Jurkat, Clone E6-1 (cell line): Measurements from ENCODE around the gene LRG1.
"Not testable (repeated sequence)": the region's sequence is repeated elsewhere in the genome, so short reads cannot be mapped to it uniquely, and the experiment has no call there.

Source experiments
- DNase-seq: peaks from one replicate; pipeline ENCODE4 v3.0.0-alpha.2; 2011; ENCODE audit warnings: low read depth, low spot score
- H3K4me3 ChIP-seq: 2 replicates; pipeline ENCODE4 v1.5.1; 2011; ENCODE audit warnings: mild to moderate bottlenecking, low read length, control low read depth, moderate library complexity

The LRG1 gene

DNA sequence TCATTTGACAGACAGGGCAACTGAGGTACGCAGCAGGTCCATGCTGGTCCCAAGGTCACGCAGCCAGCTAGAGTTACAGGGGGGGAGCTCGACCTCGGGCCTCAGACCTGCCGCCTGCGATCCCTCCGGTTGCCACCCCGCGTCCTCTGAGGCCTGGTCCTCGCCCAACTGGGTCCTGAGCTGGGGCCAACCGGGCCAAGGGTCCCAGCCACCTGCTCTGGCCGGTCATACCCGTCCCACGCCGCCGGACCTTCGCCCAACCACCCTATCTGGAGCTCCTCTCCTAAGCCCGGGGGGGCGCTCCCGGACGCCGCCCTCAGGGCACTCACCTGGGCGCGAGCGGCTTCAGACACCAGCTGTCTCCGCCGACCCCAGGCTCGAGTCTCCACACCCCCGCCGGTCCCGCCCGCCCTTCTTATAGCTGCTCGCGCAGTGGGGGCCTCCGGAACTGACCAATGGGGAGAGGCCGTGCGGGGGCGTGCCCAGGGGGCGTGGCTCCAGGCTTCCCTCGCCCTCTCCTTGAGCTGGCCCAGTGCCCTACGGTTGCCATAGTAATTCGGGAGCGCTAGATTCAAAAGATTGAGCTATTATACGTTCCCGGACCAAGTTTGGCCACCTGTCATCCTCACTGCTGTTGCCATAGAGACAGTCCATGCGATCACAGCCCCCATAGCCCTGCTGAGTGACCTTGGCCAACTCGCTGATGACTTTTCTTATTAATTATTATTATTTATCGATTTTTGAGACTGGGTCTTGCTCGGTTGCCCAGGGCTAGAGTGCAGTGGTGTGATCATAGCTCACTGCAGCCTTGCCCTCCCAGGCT is 4.8 kb downstream of the LRG1 start, which contains the start of gene PLIN5:
TSS of gene PLIN5 (minus strand) at position 389 of the 823 bp plus-strand sequence. CDS start 1,150 bp downstream, outside the sequence.
- no peak within 1 kb of the TSS for H3K4me3 ChIP-seq
- DNase-seq = no peak

DNA sequence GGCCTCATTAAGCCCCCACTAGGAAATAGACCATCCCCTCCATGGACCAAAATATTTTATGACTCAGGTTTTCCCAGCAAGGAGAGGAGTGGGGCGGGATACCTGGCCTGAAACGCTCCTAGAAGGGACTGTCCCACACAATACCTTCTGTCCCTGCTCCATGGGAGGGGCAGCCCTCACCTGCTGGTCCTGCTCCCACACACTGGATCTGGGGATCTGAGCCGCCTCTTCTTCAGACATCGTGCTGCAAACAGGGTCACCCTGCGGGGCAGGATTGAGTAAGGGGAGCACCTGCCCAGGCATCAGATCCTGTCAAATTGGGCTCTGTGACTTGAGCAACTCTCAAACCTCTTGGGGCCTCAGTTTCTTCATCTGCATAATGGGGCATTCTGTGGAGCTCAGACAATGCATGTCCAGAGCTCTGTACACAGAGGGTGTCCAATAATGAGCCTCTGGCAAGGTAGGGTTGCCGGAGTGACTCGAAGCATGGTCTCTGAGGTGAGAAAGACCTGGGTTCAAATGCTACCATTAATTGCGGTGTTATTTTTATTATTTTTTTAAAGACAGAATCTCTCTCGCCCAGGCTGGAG is 5.9 kb downstream of the LRG1 start:
- no peak overlapping the region for H3K4me3 ChIP-seq
- DNase-seq = no peak

DNA sequence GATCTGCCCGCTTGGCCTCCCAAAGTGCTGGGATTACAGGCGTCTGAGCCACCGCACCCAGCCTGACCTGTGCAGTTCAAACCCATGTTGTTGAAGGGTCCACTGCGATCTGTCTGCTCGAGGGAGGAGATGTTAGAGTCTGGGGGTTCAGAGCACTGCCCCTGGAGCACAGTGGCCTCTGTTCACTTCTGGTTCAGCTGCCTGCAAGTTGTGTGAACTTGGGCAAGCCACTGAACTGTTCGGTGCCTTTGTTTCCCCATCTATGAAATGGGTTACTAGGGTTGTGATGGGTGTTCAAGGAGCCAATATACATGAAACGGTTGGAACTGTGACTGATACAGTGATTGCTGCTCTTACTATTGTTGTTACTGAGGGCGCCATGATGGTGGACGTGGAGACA is 6.5 kb downstream of the LRG1 start:
- no peak for DNase-seq
- no peak overlapping the region for H3K4me3 ChIP-seq

DNA sequence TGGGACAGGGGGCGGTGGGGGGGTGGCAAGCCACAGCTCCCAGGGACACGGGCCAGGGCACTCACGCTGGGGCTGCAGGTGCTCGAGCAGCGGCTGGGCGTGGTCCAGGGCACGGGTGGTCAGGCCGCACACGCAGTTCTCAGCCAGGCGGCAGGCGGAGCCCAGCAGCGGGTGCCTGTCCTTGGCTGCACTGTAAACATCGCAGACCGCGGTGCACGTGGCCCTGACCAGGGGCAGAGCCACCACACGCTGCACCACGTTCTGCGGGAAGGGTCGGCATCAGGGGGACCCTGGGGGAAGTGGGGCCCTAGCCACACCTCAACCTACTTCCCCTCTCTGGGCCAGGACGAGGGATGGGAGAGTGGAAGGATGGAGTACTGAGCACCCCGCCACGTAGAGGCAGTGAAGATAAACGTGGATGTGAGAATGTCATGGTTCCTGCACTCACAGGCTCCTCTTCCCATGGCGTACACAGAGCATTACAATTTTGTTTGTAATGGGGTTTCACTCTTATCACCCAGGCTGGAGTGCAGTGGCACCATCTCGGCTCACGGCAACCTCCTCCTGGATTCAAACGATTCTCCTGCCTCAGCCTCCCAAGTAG is 8.2 kb downstream of the LRG1 start:
- DNase-seq = no peak
- H3K4me3 ChIP-seq = no peak overlapping the region

DNA sequence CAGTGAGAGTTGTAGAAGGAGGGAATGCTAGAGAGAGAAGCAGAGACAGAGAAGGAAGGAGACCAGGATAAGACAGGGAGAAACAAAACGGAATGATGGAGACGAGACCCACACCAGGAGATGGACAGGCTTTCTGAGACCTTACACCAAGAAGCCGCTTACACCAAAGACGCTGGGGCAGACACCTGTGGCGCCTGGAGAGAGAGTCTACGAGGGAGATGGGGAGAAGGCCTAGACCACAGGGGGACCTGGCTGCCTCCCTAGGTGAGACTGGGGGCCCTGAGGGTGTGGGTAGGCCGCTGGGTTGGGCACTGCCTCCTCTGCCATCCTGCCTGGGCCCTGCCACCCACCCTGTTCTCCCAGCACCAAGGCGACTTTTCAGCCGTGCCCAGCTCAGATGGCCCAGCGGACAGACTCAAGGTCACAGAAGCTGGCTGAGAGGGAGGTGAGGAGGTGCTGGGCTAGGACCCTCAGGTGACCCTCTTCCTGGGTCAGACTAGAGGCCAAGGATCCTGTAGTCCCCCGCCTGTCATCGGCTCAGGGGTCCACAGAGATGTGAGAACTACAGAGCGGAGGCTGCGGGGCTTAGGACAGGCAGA is 9.8 kb downstream of the LRG1 start:
- H3K4me3 ChIP-seq = no peak overlapping the region
- DNase-seq = no peak

DNA sequence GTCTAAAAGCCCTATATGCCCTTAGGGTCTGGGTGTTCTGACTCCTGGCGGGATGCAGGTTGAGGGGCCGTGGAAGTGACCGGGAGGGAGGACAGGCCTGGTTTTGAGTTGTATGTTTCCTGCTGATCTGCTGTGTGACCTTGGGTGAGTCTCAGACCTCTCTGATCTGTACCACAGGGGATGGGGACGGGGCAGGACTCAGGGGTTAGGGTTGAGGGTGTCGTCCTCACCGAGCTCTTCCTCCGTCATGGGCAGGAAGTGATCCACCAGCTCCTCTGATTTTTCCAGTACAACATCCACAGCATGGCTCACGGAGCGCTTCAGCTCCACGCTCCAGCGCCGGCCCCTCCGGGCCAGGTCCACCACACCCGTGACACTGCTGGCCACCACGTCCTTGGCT is 11.0 kb downstream of the LRG1 start:
- no peak overlapping the region for H3K4me3 ChIP-seq
- no peak for DNase-seq

DNA sequence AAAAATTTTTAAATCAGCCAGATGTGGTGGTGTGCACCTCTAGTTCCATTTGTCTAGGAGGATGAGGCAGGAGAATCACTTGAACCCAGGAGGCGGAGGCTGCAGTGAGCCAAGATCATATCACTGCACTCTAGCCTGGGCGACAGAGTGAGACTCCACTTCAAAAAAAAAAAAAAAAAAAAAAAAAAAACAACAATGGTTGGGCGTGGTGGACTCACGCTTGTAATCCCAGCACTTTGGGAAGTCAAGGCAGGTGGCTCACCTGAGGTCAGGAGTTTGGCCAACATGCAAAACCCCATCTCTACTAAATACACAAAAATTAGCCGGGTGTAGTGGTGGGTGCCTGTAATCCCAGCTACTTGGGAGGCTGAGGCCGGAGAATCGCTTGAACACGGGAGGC is 12.5 kb downstream of the LRG1 start:
- not testable (repeated sequence) for H3K4me3 ChIP-seq, DNase-seq

DNA sequence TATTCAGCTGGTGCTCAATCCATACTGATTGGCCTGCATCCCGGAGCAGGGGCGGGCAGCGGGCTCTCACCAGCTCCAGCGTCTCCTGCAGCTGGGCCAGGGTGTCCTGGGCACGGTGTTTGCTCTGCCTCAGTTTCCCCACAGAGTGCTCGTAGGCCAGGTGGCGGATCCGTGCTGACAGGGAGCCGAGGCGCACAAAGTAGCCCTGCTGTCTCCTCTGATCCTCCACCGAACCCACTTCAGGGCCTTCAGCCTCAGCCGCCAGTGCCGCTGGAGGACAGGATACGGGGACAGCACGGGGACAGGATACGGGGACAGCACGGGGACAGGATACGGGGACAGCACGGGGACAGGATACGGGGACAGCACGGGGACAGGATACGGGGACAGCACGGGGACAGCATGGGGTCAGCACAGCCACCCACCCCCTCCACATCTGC is 14.3 kb downstream of the LRG1 start:
- H3K4me3 ChIP-seq = no peak overlapping the region

DNA sequence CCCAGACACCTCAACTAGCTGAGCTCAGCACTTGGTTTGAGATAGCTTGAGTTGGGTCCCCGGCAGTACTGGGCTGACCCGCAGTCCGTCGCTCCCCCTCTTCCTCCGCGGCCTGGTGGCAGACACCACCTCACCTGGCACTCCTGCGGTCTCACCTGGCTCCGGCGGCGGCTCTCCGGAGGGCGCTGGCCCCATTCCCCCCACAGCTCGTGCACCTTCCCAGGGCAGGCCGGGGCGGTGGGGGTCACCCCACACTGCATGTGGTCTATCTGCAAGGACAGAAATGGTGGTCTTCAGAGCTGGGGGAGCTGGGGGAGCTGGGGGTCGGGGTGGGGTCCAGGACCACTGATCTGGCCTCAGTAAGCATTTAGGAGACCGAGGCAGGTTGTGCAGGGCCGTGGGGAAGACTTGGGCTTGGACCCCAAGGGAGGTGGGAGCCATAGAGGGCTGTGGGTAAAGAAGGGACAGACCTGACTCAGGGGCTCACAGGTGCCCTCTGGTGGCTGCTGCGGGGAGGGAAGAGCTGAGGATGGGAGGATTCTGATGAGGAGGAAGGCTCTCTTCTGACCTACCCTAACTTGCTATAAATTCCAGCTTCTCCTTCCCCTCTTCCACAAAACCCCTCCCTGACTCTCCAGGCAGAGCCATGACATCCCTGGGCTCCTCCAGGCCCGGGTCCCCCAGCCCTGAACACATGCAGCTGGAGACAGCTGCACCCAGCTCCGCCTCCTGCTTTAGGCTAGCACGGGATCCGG is 14.9 kb downstream of the LRG1 start:
- H3K4me3 ChIP-seq = no peak overlapping the region
- peak; percentile 10 for DNase-seq

More for the DNA sequence above, 14.3 kb downstream of the LRG1 start:
- DNase-seq = no peak

DNA sequence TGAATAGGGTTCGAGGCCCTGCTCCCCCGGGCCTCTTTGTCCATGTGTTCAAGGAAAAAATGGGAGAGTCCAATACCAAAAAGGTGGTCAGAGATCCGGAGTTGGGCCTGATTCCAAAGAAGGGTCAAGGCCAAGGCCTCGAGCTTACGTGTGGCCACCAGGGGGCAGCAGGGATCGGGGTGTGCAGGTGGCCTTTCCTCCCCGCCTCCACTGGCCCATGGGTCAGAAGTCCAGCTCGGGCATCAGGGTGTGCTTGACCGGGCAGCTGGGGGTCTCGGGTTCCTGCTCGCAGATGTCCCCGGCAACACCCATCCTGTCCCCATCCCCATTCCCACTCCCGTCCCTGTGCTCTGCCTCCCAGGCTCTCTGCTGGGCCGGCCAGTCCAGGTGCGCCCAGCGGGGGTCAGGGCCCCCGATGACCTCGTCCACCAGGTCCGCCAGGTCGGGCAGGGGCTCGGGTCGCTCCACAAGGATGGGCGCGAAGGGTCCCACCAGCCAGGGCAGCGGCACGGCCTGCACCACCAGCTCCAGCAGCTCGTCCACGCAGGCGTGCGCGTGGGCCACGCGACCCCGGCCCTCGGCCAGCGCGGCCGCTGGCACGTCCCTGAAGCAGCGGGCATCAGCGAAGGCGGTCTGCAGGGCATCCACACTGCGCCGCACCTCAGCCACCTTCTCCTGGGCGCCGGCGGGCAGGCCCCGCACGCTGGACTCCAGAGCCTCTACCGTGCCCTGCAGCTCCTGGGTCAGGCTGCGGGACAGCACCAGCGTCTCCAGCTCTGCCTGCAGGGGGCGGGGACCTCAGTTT is 16.3 kb downstream of the LRG1 start:
- H3K4me3 ChIP-seq = no peak overlapping the region
- DNase-seq = no peak

DNA sequence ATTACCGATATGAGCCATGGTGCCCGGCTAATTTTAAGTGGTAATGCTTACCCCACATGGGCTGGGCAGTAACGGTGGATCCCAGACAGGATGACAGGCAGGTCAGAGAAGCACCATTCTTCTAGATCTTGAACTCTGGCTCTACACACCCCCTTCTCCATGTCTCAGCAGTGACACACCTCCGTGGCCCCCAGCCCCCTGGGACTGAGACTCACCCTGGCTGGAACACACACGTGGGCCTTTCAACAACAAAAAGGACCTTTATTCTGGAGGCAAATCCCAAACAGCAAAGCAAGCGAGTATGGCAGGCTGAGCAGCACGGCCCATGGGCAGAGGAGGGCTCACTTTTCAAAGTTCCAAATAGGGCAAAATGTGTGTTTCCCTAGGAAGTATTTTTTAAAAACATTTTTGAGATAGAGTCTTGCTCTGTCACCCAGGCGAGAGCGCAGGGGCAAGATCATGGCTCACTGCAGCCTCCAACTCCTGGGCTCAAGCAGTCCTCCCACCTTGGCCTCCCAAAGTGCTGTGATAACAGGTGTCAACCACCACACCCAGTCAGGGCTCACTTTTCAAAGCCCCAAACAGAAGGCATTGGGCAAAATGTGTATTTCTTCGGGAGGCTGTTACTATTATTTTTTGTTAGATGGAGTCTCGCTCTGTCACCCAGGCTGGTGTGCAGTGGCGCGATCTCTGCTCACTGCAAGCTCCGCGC is 17.4 kb downstream of the LRG1 start:
- no peak overlapping the region for H3K4me3 ChIP-seq
- DNase-seq = no peak

DNA sequence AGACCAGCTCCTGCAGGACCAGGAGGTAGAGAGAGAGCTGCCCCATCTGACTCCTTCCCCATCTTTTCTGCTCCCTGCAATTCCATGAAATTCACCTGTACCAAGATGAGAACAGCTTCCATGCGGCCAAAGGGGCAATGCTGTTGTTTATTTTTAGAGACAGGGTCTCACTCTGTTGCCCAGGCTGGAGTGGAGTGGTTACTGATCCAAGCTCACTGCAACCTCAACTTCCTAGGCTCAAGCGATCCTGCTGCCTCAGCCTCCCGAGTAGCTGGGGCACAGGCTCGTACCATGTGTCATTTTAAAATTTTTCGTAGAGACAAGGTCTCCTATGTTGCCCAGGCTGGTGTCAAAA is 18.0 kb downstream of the LRG1 start:
- DNase-seq = no peak

DNA sequence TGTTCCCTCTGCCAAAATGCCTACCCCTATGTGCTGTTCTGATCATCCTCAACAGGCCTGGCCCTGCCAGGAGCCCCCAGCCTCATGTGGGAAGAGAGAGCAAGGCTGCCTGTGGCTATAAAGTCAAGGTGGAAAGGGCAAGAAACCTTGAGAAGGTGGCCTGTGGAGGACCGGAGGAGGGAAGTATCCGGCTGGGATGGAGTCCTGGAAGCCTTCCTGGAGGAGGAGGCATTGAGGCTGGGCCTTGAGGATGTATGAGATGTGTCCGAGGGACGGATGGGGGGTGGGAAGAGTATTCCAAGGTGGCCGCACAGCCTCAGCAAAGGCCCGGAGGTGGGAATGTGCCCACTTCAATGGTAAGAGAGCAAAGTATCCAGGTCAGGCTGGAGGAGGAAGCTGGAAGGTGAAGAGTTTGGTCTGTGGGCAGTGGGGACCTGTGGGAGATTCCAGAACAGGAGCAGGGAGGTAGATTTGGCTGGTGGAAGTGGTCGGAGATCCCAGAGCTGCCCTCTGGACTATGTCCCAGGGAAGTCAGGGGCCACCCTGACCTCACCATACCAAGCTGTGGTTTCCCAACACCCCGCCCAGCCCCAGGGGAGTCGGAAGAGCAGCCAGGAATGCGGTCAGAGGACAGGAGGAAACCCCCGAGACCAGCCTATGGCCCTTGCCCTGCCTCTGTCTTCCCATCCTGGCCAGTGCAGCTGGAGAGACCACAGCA is 18.5 kb downstream of the LRG1 start:
- H3K4me3 ChIP-seq = no peak overlapping the region
- no peak for DNase-seq

More for the DNA sequence above, 18.0 kb downstream of the LRG1 start:
- no peak overlapping the region for H3K4me3 ChIP-seq

DNA sequence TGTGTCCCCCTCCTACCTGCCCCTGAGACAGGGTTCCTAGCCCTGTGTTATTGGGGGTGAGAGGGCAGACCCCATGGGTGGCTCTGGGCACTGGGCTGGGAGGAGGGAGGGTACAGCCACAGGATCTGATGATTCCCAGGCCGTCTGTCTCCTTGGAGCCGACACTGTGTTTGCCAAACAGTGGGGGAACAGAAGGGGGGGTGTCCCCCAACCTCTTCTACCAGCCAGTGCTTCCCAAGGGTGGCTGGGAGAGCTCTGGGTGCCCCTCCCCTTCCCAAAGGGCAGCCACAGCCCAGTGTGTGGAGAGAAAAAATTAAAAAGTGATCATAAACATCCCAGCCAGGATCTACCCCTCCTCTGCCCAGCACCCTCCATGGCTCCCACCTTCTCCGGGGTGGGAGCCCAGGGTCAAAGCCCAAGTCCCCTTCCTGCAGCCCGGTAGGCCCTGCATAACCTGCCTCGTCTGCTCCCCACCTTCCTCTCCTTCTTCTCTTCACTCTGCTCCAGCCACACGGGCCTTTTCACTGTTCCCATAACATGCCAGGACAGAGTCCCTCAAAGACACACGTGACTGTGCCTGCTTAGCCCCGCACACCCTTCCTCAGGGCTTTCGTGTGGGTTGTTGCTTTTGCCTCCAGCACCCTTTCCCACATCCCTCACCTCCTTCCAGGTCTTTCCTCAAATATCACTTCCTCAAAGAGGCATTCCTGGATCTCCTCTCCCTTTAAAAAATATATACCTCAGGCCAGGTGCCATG is 20.1 kb downstream of the LRG1 start:
- no peak for DNase-seq
- H3K4me3 ChIP-seq = no peak overlapping the region

DNA sequence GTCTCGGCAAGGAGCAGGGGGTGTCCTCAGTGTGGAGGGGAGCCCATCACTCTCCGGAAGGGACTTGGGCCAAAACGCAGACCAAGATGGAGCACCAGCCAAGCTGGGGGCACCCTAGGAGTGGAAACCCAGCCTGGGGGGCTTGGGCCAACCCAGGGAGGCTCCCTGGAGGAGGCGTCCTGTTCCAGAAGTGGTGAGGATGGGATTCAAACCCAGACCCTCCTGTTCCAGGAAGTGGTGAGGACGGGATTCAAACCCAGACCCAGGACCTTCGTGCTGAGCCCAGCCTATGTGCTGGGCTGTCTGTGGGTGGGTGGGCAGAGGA is 20.7 kb downstream of the LRG1 start:
- no peak for DNase-seq
- H3K4me3 ChIP-seq = no peak overlapping the region

DNA sequence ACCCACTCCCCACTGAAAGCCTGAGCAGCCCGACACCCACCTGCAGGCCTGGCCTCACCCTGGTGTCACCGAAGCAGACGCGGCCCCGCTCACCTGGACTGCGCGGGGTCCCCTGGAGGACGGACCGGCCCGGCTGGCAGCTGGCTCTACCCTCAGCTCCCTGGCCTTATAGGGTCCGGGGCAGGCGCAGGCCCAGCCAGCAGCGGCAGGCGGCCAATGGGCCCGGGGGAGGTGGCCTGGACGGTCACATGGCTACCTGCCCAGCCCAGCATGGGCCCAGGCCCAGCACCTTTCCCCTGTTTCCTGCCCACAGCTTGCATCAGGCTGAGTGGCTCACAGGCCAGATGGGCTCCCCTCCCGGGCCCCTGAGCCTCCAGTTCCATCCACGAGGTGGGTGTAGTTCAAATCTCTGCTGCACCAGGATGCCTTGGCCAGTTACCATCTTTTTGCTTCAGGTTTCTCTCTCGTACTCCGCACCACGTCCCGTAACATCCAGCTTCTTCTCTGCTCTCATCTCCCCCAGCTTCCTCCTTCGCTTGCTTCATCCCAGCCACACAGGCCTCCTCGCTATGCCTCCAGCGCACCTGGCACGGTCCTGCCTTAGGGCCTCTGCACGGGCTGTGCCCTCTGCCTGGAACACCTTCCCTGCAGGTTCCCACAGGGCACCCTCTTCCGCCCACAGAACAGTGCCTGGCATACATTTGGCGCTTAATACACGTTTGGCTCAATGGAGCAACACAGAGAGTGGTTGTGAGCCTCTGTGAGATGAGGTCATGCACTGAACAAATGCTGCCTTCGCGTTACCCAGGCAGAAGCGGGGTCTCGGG is 21.3 kb downstream of the LRG1 start, which contains the start of gene PLIN4:
TSS of gene PLIN4 (minus strand) at position 142 of the 827 bp plus-strand sequence. CDS start 214 bp downstream, outside the sequence.
- H3K4me3 ChIP-seq = no peak within 1 kb of the TSS
- DNase-seq = no peak
